Uterus (tissue), 2 donors: ENCODE data around the gene CROT.

ENCODE experiments used
- POLR2A ChIP-seq, 2 donors: fragments of 450-650 bp; IDR thresholded peaks; one replicate each; pipeline ENCODE4 v1.6.1; 2016; ENCODE audit warnings: antibody characterized with exemption in 2 of 2, mild to moderate bottlenecking in 1 of 2, moderate library complexity in 1 of 2
- TF ChIP-seq, protein P1 (sequence below), 4 experiments: fragments of 200-600 bp in 2 of 4; fragments of 450-650 bp in 2 of 4; sonication (generic) in 2 of 4; IDR thresholded peaks; one replicate each; pipeline ENCODE4 v1.5.1; 2016 to 2019; ENCODE audit warnings: antibody characterized with exemption in 4 of 4, mild to moderate bottlenecking in 2 of 4, moderate library complexity in 1 of 4

DNA sequence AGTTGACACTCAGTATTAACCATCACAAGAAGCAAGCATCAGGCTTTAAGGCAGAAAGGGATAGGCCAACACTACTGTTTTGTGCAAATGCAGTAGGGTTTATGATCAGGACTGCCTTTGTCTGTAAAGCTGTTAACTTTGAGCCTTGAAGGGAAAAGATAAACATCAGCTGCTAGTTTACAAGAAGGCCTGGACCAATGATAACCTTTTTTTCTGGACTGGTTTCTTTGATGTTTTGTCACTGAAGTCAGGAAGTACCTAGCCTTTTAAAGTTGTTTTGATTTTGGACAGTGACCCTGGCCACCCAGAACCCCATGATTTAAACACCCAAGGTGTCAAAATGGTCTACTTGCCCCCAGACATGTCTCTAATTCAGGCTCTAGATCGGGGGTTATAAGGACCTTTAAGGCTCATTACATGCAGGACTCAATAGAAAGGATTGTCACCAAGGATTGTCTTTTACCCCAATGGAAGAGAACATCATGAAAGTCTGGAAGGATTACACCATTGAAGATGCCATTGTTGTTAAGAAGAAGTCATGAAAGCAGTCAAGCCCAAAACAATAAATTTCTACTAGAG lies 50.1 kb downstream of the CROT start:
- TF ChIP-seq, protein P1, sequence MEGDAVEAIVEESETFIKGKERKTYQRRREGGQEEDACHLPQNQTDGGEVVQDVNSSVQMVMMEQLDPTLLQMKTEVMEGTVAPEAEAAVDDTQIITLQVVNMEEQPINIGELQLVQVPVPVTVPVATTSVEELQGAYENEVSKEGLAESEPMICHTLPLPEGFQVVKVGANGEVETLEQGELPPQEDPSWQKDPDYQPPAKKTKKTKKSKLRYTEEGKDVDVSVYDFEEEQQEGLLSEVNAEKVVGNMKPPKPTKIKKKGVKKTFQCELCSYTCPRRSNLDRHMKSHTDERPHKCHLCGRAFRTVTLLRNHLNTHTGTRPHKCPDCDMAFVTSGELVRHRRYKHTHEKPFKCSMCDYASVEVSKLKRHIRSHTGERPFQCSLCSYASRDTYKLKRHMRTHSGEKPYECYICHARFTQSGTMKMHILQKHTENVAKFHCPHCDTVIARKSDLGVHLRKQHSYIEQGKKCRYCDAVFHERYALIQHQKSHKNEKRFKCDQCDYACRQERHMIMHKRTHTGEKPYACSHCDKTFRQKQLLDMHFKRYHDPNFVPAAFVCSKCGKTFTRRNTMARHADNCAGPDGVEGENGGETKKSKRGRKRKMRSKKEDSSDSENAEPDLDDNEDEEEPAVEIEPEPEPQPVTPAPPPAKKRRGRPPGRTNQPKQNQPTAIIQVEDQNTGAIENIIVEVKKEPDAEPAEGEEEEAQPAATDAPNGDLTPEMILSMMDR (IDR thresholded peaks at IDR 0.05) = no peak
- TF ChIP-seq POLR2A (IDR thresholded peaks at IDR 0.05) = no peak
